Parathyroid adenoma (tissue), 2 donors: ENCODE measurements around the gene RIN3.

Source experiments
- H2AFZ ChIP-seq: fragments of 300-600 bp; sonication (generic); one replicate; pipeline ENCODE4 v1.7.0; 2017; ENCODE audit warnings: antibody characterized with exemption, mild to moderate bottlenecking
- H3K27ac ChIP-seq: fragments of 300-600 bp; sonication (generic); one replicate; pipeline ENCODE4 v1.7.0; 2017
- H3K27me3 ChIP-seq: fragments of 300-600 bp; sonication (generic); one replicate; pipeline ENCODE4 v1.7.0; 2017; ENCODE audit warnings: low read length; ENCODE audit not compliant: control insufficient read depth, insufficient read depth
- H3K36me3 ChIP-seq: fragments of 300-600 bp; sonication (generic); one replicate; pipeline ENCODE4 v1.7.0; 2017; ENCODE audit warnings: low read length; ENCODE audit not compliant: control insufficient read depth, insufficient read depth
- H3K4me1 ChIP-seq: fragments of 300-600 bp; sonication (generic); one replicate; pipeline ENCODE4 v1.7.0; 2017; ENCODE audit warnings: control low read depth
- H3K4me2 ChIP-seq: fragments of 300-600 bp; sonication (generic); one replicate; pipeline ENCODE4 v1.7.0; 2017; ENCODE audit warnings: low read length
- H3K4me3 ChIP-seq: fragments of 300-600 bp; sonication (generic); one replicate; pipeline ENCODE4 v1.7.0; 2017; ENCODE audit warnings: low read depth, low read length
- H3K79me2 ChIP-seq: fragments of 300-600 bp; sonication (generic); one replicate; pipeline ENCODE4 v1.7.0; 2017; ENCODE audit warnings: control low read depth
- H3K9ac ChIP-seq: fragments of 300-600 bp; sonication (generic); one replicate; pipeline ENCODE4 v1.7.0; 2017; ENCODE audit warnings: mild to moderate bottlenecking
- H3K9me3 ChIP-seq: fragments of 300-600 bp; sonication (generic); one replicate; pipeline ENCODE4 v1.7.0; 2017; ENCODE audit warnings: low read length; ENCODE audit not compliant: control insufficient read depth
- CTCF ChIP-seq: fragments of 300-600 bp; sonication (generic); IDR thresholded peaks from one replicate; pipeline ENCODE4 v1.7.0; 2017; ENCODE audit warnings: antibody characterized with exemption, mild to moderate bottlenecking
- donor health status: primary hyperparathyroidism.

Gene RIN3

DNA sequence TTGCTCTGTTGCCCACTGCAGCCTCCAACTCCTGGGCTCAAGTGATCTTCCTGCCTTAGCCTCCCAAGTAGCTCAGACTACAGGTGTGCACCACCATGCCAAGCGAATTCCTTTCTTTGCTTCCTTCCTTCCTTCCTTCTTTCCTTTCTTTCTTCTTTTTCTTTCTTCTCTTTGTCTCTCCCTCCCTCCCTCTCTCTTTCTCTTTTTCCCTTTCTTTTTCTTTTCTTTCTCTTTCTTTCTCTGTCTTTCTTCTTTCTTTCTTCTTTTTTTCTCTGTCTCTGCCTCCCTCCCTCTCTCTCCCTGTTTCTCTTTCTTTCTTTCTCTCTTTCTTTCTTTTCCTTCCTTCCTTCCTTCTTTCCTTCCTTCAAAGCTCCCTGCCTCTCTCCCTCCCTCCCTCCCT lies 182.0 kb downstream of the RIN3 start:
- H3K27me3 ChIP-seq: no peaks in the 10 kb centered on the region
- no peak for TF ChIP-seq CTCF
- no peak overlapping the region for H3K9ac ChIP-seq
- no peak overlapping the region for H3K4me3 ChIP-seq
- no peaks in the 10 kb centered on the region for H3K36me3 ChIP-seq
- H3K4me2 ChIP-seq: no peak overlapping the region
- H3K9me3 ChIP-seq: no peaks in the 10 kb centered on the region
- H3K4me1 ChIP-seq: peaks cover 16% of the 10 kb centered on the region
- no peak overlapping the region for H2AFZ ChIP-seq
- H3K27ac ChIP-seq: no peak overlapping the region
- H3K79me2 ChIP-seq: no peaks in the 10 kb centered on the region

DNA sequence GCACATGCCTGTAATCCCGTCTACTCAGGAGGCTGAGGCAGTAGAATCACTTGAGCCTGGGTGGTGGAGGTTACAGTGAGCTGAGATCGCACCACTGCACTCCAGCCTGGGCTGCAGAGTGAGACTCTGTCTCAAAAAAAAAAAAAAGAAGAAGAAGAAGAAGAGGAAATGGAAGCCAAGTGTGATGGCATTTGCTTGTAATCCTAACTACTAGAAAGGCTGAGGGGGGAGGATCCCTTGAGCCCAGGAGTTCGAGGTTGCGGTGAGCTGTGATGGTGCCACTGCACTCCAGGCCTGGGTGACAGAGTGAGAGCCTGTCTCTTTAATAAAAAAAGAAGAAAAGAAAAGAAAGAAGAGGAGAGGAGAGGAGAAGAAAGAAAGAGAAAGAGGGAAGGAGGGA lies 182.8 kb downstream of the RIN3 start:
- TF ChIP-seq CTCF: no peak
- H3K27me3 ChIP-seq: no peaks in the 10 kb centered on the region
- no peak overlapping the region for H2AFZ ChIP-seq
- H3K27ac ChIP-seq: no peak overlapping the region
- no peaks in the 10 kb centered on the region for H3K36me3 ChIP-seq
- H3K9me3 ChIP-seq: no peaks in the 10 kb centered on the region
- no peak overlapping the region for H3K4me3 ChIP-seq
- H3K4me1 ChIP-seq: peaks cover 16% of the 10 kb centered on the region
- H3K9ac ChIP-seq: no peak overlapping the region
- no peaks in the 10 kb centered on the region for H3K79me2 ChIP-seq
- no peak overlapping the region for H3K4me2 ChIP-seq

DNA sequence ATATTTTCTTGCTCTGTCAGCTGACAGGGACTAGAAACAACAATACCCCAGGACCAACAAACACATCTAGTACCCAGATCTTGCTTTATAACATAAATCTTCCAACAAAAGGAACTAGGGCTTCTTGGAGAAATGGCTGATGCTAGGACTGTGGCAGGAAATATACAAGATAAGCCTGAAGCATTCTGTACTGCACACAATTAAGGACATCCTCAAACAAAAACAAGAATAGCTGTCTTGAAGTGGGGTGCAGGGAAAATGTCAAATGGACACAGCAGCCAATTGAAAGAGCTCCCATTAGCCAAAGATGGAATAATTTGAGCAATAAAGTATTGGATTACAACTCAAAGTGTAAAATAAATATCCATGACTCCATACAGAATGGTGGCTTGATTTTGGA lies 184.8 kb downstream of the RIN3 start:
- H3K9me3 ChIP-seq: no peaks in the 10 kb centered on the region
- no peak overlapping the region for H3K4me2 ChIP-seq
- no peaks in the 10 kb centered on the region for H3K27me3 ChIP-seq
- no peaks in the 10 kb centered on the region for H3K79me2 ChIP-seq
- H3K9ac ChIP-seq: no peak overlapping the region
- no peaks in the 10 kb centered on the region for H3K36me3 ChIP-seq
- no peak for TF ChIP-seq CTCF
- H3K4me3 ChIP-seq: no peak overlapping the region
- peaks cover 4% of the 10 kb centered on the region for H3K4me1 ChIP-seq
- H3K27ac ChIP-seq: no peak overlapping the region
- H2AFZ ChIP-seq: no peak overlapping the region

GRCh38 chr14:92701826-92702225 lies 188.2 kb downstream of the RIN3 start:
- Histone ChIP-seq H3K27ac (no peak overlapping the region), H3K36me3 (no peaks in the 10 kb centered on the region), H3K4me1 (no peaks in the 10 kb centered on the region), H3K4me2 (no peak overlapping the region), H3K9ac (no peak overlapping the region), H3K9me3 (no peaks in the 10 kb centered on the region), H2AFZ (no peak overlapping the region), H3K27me3 (no peaks in the 10 kb centered on the region), H3K79me2 (no peaks in the 10 kb centered on the region), H3K4me3 (no peak overlapping the region)
- no peak for TF ChIP-seq CTCF

- H3K79me2 ChIP-seq: no peaks in the 10 kb centered on the region
- H3K9me3 ChIP-seq: no peaks in the 10 kb centered on the region
- H2AFZ ChIP-seq: no peak overlapping the region
- no peaks in the 10 kb centered on the region for H3K4me1 ChIP-seq
- TF ChIP-seq CTCF: no peak
- H3K36me3 ChIP-seq: no peaks in the 10 kb centered on the region
- no peak overlapping the region for H3K4me2 ChIP-seq
- H3K27ac ChIP-seq: no peak overlapping the region
- H3K4me3 ChIP-seq: no peak overlapping the region
- H3K27me3 ChIP-seq: no peaks in the 10 kb centered on the region
- H3K9ac ChIP-seq: no peak overlapping the region
These were observed 188.9 kb downstream of the RIN3 start for GRCh38 chr14:92702441-92702918.
